ENCODE results near the gene CEACAM1. TPM values are rescaled to one million over a fixed set of nuclear protein-coding genes. Genes with fewer than 3 reads are reported as not detected.
A peak's percentile ranks its signal among the peaks of the same experiment; 100 is the strongest.

Gene CEACAM1
- 1 to 10 TPM; 2.0 to 3.6 TPM for total RNA-seq

DNA sequence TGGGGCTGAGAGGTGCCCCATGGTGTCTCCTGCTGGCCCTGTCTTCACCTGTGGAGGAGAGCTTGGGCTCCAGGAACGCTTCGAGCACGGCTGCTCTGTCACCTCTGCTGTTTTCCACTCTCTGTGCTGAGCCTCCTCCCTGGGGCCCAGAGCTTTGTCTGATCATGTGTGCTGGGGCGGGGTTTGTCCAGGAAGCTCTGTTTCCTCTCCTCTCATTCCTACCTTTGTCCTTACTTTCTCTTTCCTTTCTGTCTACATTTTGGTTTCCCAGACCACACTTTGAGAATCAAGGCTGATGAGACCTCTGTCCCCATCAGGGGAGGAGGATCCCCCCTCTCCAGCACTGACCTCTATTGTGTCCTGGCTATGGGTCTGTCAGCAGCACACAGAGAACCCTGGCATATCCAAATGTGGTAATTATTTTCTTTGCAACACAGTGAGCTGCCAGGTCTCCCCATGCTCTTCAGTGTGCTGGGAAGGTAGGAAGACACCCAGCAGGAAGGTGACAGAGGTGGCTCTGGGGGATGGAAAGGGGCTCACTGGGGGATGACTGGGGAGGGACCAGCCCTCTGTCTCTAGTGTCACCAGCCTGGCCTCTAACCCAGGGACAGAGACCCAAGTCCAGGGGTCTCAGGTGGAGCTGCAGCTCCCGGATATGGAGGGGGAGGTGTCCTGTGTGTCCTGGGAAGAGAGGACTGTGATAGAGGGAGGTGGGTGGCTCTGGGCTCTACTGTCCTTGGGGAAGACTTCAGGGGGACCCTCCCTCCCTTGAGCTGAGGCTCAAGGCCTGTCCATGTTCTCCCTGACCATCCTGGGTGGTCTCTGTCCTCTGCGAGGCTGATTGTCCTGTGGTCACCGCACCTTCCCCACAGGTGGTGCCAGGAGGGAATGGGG, at the start of gene CEACAM1:
Gene CEACAM1 (minus strand): TSS at position 128 of the 894 bp plus-strand sequence. CDS start 107 bp downstream, at position 21.
- no peaks in the 10 kb centered on the region for H3K27me3 Mint-ChIP-seq
- peak within 1 kb of the TSS; percentile 60 for H3K4me3 Mint-ChIP-seq
- H3K4me1 Mint-ChIP-seq: peaks cover 24% of the 10 kb centered on the region
- H3K9me3 Mint-ChIP-seq (ENCODE audit: low read depth): no peaks in the 10 kb centered on the region
- H3K27ac Mint-ChIP-seq: peak within 1 kb of the TSS; percentile 94
- H3K36me3 Mint-ChIP-seq (ENCODE audit: low read depth): no peaks in the 10 kb centered on the region
- POLR2A ChIA-PET: no interaction called here
- intact Hi-C loops (cut with DNase I, micrococcal nuclease): loop anchor here (1.0 kb wide), 1 partner anchor 78 kb away; no protein-coding TSS in a partner anchor
- ATAC-seq: peak; percentile 91
- CTCF ChIA-PET: interaction anchor here (0.6 to 10.8 kb wide), 22 partner anchors 9 to 747 kb away, joined by 3 to 107 read pairs (median 4); partner anchors contain the start of gene CXCL17
- DNase-seq: peak; percentile 79

DNA sequence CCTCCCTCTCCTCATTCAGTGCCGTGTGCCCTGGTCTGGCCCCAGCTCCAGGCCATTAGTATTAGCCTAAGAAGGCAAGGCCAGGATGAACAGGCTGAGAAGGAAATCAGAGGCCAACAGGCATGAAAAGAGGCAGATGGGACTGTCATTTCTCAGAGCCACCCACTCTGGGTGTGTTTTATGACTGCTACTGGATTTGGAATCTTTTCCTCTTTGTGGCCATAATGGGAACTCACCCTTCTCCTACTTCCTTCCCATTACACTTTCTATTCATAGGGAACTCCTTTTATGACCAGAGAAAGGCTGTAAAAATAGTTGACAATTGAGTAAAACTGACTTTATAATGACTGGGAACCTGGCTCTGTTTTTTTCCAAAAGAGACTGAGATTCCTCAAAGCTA, 48.7 kb upstream of the CEACAM1 start:
- intact Hi-C loops (cut with DNase I, micrococcal nuclease): no loop called here
- H3K27me3 Mint-ChIP-seq: peaks cover 27% of the 10 kb centered on the region
- H3K9me3 Mint-ChIP-seq (ENCODE audit: low read depth): no peaks in the 10 kb centered on the region
- no peaks in the 10 kb centered on the region for H3K4me1 Mint-ChIP-seq
- no peaks in the 10 kb centered on the region for H3K36me3 Mint-ChIP-seq (ENCODE audit: low read depth)
- ATAC-seq: no peak
- POLR2A ChIA-PET: no interaction called here
- CTCF ChIA-PET: interaction anchor here (0.6 kb wide), 1 partner anchor 14 kb away, joined by 3 read pairs; no protein-coding TSS in a partner anchor
- no peak overlapping the region for H3K4me3 Mint-ChIP-seq
- no peak overlapping the region for H3K27ac Mint-ChIP-seq
- DNase-seq: no peak

DNA sequence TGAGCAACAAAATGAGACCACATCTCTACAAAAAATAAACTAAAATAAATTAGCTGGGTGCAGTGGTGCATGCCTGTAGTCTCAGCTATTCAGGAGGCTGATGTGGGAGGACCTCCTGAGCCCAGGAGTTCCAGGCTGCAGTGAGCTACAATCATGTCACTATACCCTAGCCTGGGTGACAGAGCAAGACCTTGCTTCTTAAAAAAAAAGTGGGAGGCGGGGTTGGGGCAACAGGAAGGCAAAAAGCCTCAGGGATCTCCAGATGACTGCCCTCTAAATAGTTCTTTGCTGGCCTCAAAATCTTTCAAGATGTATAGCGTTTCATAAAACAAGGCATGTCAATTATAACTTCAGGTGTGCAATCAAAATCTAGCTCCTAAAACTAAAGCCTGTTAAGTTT, 48.0 kb upstream of the CEACAM1 start:
- no peaks in the 10 kb centered on the region for H3K9me3 Mint-ChIP-seq (ENCODE audit: low read depth)
- H3K27ac Mint-ChIP-seq: no peak overlapping the region
- no peak overlapping the region for H3K4me3 Mint-ChIP-seq
- no peaks in the 10 kb centered on the region for H3K36me3 Mint-ChIP-seq (ENCODE audit: low read depth)
- ChIA-PET CTCF (interaction anchor here (0.6 kb wide), 1 partner anchor 13 kb away, joined by 3 read pairs; no protein-coding TSS in a partner anchor), POLR2A (no interaction called here)
- DNase-seq: no peak
- no peaks in the 10 kb centered on the region for H3K4me1 Mint-ChIP-seq
- ATAC-seq: no peak
- intact Hi-C loops (cut with DNase I, micrococcal nuclease): no loop called here
- peaks cover 27% of the 10 kb centered on the region for H3K27me3 Mint-ChIP-seq

DNA sequence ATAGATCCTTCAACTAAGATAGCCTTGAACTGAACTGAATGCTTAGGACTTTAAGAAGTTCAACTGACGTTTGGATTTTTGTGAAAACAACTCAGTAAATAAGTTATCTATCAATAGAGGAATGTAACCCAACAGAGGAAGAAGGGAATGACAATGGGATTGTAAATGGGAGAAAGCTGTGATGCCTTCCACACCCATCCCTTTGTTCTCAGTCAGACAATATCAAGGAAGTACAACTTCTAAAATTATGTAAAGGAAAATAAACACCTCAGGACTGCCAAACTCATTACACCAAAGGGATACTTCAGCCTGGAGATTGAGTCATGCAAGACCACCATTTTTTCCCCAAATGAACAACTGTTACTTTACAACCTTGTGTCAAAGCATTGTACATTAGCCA, 45.4 kb upstream of the CEACAM1 start:
- ATAC-seq (no peak), DNase-seq (no peak)
- Mint-ChIP-seq H3K27me3 (peaks cover 16% of the 10 kb centered on the region), H3K4me3 (no peak overlapping the region), H3K4me1 (no peaks in the 10 kb centered on the region), H3K27ac (no peak overlapping the region), H3K9me3 (ENCODE audit: low read depth) (no peaks in the 10 kb centered on the region), H3K36me3 (ENCODE audit: low read depth) (no peaks in the 10 kb centered on the region)
- ChIA-PET POLR2A (interaction anchor here (0.7 kb wide), 1 partner anchor 133 kb away, joined by 3 read pairs; no protein-coding TSS in a partner anchor), CTCF (interaction anchor here (0.6 to 0.7 kb wide), 2 partner anchors 55 to 118 kb away, joined by 3 read pairs; no protein-coding TSS in a partner anchor)
- intact Hi-C loops (cut with DNase I, micrococcal nuclease): no loop called here

DNA sequence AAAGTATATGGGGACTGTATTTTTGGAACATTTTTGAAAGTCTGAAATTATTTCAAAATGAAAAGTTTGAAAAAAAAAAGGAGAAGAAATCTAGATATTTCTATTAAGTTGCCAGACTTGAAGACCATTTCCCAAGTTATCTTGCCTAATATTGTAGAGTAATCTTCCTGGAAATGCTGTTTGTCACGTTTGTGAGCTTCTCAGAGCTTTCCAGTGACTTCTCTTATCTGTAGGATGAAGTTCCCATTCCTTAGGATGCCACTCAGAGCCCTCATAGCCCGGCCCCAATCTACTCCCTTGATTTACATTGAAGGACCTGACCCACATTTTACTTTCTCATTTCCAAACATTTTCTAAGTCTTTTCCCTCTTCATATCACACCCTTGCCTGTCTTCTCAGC, 42.8 kb upstream of the CEACAM1 start:
- POLR2A ChIA-PET: no interaction called here
- peaks cover 12% of the 10 kb centered on the region for H3K27me3 Mint-ChIP-seq
- intact Hi-C loops (cut with DNase I, micrococcal nuclease): no loop called here
- no peaks in the 10 kb centered on the region for H3K9me3 Mint-ChIP-seq (ENCODE audit: low read depth)
- ATAC-seq (no peak), DNase-seq (no peak)
- no peak overlapping the region for H3K27ac Mint-ChIP-seq
- CTCF ChIA-PET: interaction anchor here (1.7 kb wide), 1 partner anchor 121 kb away, joined by 6 read pairs; no protein-coding TSS in a partner anchor
- no peak overlapping the region for H3K4me3 Mint-ChIP-seq
- H3K36me3 Mint-ChIP-seq (ENCODE audit: low read depth): no peaks in the 10 kb centered on the region
- peaks cover 2% of the 10 kb centered on the region for H3K4me1 Mint-ChIP-seq

DNA sequence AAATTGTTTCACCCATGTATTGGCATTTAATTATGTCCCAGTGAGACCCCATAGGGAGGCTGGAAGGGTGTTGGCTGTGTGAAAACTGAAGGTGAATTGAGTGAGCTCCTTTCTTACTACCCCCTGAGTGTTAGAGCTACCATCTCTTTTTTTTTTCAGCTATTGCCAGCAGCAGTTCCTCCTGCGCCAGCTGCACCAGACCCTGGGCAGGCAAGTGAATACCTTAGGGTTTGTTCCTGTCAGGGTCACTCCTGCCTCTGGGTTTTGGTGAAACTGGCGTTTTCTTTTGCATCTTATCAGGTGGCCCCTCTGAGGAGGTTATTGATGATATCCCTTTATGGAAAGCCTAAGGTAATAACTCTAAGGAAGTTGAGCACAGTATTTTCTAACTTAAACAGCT, 40.9 kb upstream of the CEACAM1 start:
- intact Hi-C loops (cut with DNase I, micrococcal nuclease): no loop called here
- Mint-ChIP-seq H3K27ac (no peak overlapping the region), H3K27me3 (peaks cover 12% of the 10 kb centered on the region), H3K4me1 (peaks cover 2% of the 10 kb centered on the region), H3K9me3 (ENCODE audit: low read depth) (no peaks in the 10 kb centered on the region), H3K36me3 (ENCODE audit: low read depth) (no peaks in the 10 kb centered on the region), H3K4me3 (no peak overlapping the region)
- ChIA-PET CTCF (interaction anchor here (0.6 to 1.5 kb wide), 4 partner anchors 20 to 189 kb away, joined by 3 read pairs; no protein-coding TSS in a partner anchor), POLR2A (no interaction called here)
- DNase-seq (no peak), ATAC-seq (no peak)

DNA sequence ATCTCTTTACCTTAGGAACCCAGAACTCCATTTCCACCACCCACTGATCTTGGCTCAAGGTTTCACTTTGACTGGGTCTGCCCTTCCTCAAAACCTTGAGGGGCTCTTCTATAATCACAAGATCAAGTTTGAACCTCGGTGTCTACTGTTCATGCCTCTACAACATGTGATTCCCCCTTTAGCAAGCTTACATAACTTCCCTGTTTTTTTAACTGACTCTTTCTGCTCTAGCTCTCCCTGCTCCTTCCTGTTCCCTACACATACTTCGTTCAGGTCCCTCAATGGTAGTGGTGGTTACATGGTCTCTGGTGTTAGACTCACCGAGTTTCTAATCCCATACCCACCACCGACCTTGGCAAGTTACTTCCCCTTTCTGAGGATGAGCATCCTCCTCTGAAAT, 39.7 kb upstream of the CEACAM1 start:
- H3K27ac Mint-ChIP-seq: no peak overlapping the region
- intact Hi-C loops (cut with DNase I, micrococcal nuclease): no loop called here
- ChIA-PET CTCF (no interaction called here), POLR2A (no interaction called here)
- H3K27me3 Mint-ChIP-seq: peaks cover 12% of the 10 kb centered on the region
- H3K36me3 Mint-ChIP-seq (ENCODE audit: low read depth): no peaks in the 10 kb centered on the region
- no peak overlapping the region for H3K4me3 Mint-ChIP-seq
- no peak for DNase-seq
- ATAC-seq: no peak
- H3K4me1 Mint-ChIP-seq: peaks cover 2% of the 10 kb centered on the region
- no peaks in the 10 kb centered on the region for H3K9me3 Mint-ChIP-seq (ENCODE audit: low read depth)

DNA sequence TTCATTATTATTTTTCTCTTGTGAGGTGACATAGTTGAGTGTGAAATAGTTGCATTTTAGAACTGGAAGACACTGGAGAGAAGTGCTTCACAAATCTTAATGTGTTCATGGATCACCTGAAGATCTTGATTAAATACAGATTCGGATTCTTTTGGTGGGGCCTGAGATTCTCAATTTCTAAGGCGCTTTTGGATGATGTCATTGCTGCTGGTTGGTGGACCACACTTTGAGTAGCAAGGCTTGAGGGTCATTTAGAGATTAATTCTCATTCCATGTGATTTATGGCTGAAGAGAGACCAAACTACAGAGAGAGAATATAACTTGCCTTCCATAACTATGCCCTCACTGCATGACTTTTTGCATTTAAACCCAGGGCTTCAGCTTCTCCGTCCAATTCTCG, 39.3 kb upstream of the CEACAM1 start:
- no peak overlapping the region for H3K4me3 Mint-ChIP-seq
- intact Hi-C loops (cut with DNase I, micrococcal nuclease): no loop called here
- ChIA-PET CTCF (interaction anchor here (0.6 kb wide), 1 partner anchor 39 kb away, joined by 3 read pairs; no protein-coding TSS in a partner anchor), POLR2A (no interaction called here)
- DNase-seq (no peak), ATAC-seq (no peak)
- no peaks in the 10 kb centered on the region for H3K9me3 Mint-ChIP-seq (ENCODE audit: low read depth)
- H3K27ac Mint-ChIP-seq: no peak overlapping the region
- no peaks in the 10 kb centered on the region for H3K36me3 Mint-ChIP-seq (ENCODE audit: low read depth)
- peaks cover 2% of the 10 kb centered on the region for H3K4me1 Mint-ChIP-seq
- H3K27me3 Mint-ChIP-seq: peaks cover 10% of the 10 kb centered on the region

DNA sequence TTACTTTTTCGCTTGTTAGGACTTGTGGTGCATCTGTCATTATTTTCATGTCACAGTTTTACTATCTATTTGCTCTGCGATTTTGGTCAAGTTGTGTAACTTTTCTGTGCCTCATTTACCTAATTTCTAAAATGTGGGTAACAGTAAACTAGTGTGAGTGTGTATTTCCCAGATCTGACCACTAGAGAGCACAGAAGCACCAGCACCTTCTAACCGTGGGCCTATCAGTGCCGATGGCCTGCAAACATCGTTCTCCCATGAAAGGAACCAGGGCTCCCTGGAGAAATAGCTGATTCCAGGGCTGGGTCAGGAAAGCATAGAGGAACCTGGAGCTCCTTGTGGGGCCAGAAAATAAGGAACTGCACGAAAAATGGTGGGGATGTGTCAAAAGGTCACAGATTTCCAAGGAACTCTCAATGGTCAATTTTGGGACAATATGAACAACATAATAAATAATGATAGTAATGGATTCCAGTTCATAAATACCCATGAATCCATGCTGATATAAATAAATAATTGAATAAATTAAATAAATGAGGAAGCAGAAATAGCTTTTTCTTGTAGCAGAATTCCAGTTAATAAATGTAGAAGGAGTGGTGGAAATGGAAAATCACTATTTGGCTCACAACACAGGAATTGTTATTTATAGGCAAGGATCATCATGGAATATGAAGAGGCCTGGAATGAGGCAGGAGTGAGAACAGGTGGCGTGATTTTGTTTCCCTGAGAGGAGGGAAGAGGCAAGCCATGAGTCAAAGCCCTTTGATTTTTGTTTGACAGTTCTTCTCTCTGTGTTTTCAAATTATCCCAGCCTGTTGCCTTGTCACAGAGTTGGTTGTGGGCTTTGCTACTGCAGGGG, 35.3 kb upstream of the CEACAM1 start:
- DNase-seq: peak; percentile 27
- peak; percentile 89 for ATAC-seq
- CTCF ChIA-PET: interaction anchor here (0.6 to 2.5 kb wide), 8 partner anchors 18 to 117 kb away, joined by 3 to 8 read pairs (median 4); no protein-coding TSS in a partner anchor
- Mint-ChIP-seq H3K36me3 (ENCODE audit: low read depth) (no peaks in the 10 kb centered on the region), H3K4me3 (no peak overlapping the region), H3K9me3 (ENCODE audit: low read depth) (no peaks in the 10 kb centered on the region), H3K27me3 (peaks cover 10% of the 10 kb centered on the region), H3K27ac (no peak overlapping the region), H3K4me1 (peaks cover 2% of the 10 kb centered on the region)
- POLR2A ChIA-PET: no interaction called here
- intact Hi-C loops (cut with DNase I, micrococcal nuclease): loop anchor here (1.0 to 5.0 kb wide), 2 partner anchors 33 to 34 kb away; no protein-coding TSS in a partner anchor

DNA sequence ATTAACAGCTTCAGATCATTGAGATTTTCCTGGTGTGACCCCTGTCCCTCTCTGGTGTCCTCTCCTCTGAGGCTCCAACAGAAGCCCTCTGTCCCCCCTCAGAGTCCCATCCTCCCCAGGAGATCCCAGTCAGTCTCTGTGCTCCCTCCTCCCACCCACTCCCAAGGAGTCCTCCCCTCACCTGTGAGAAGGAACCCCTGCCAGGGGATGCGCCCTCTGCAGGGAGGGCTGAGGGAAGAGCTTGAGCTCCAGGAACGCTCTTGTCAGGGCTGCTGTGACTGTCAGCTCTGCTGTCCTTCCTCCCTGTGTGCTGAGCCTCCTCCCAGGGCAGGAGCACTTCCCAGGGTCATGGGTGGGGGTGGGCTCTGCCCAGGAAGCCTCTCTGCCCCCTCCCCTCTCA, 33.2 kb upstream of the CEACAM1 start:
- CTCF ChIA-PET: interaction anchor here (0.7 to 2.2 kb wide), 4 partner anchors 15 to 35 kb away, joined by 3 to 8 read pairs (median 3); partner anchors contain the start of gene CEACAM1

DNA sequence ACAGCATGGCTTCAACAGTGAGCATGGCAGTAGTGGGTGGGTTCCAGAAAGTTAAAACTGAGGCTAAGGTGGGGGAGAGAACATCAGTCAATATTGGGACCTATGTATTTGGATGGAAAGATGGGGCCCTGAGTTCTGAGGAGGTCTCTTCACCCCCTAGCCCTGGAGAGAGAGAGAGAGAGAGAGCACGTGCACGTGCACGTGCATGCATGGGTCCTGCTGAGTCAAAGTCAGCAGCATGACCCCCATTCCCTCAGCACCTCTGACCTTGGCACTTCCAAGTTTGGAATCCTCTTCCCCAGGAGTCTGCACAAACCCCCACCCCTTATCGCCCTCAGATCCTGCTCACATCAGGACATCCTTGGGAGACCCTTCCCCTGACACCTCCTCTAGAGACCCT, 32.5 kb upstream of the CEACAM1 start:
- no peaks in the 10 kb centered on the region for H3K9me3 Mint-ChIP-seq (ENCODE audit: low read depth)
- H3K36me3 Mint-ChIP-seq (ENCODE audit: low read depth): no peaks in the 10 kb centered on the region
- no peak overlapping the region for H3K4me3 Mint-ChIP-seq
- H3K4me1 Mint-ChIP-seq: no peaks in the 10 kb centered on the region
- peaks cover 6% of the 10 kb centered on the region for H3K27me3 Mint-ChIP-seq
- ATAC-seq: no peak
- intact Hi-C loops (cut with DNase I, micrococcal nuclease): loop anchor here in 1 of 2 experiments (5.0 kb wide), 1 partner anchor 37 kb away; no protein-coding TSS in a partner anchor
- H3K27ac Mint-ChIP-seq: no peak overlapping the region
- DNase-seq: no peak
- POLR2A ChIA-PET: no interaction called here
- CTCF ChIA-PET: interaction anchor here (1.1 kb wide), 1 partner anchor 32 kb away, joined by 3 read pairs; the partner anchor contains the start of gene CEACAM1

More for the DNA sequence above, 33.2 kb upstream of the CEACAM1 start:
- H3K9me3 Mint-ChIP-seq (ENCODE audit: low read depth): no peaks in the 10 kb centered on the region
- no peaks in the 10 kb centered on the region for H3K4me1 Mint-ChIP-seq
- ATAC-seq (no peak), DNase-seq (no peak)
- no peak overlapping the region for H3K4me3 Mint-ChIP-seq
- H3K36me3 Mint-ChIP-seq (ENCODE audit: low read depth): no peaks in the 10 kb centered on the region
- intact Hi-C loops (cut with DNase I, micrococcal nuclease): loop anchor here in 1 of 2 experiments (5.0 kb wide), 1 partner anchor 36 kb away; no protein-coding TSS in a partner anchor
- POLR2A ChIA-PET: no interaction called here
- H3K27ac Mint-ChIP-seq: no peak overlapping the region
- H3K27me3 Mint-ChIP-seq: peaks cover 5% of the 10 kb centered on the region

Data from activated CD4-positive, alpha-beta T cell treated with anti-CD3 and anti-CD28 coated beads for 36 hours (primary cell).